Thoracic aorta (tissue), 2 donors: ENCODE data around the gene NR2F6. TPM values are rescaled to one million over a fixed set of nuclear protein-coding genes. Genes with fewer than 3 reads are reported as not detected.

Experiments used
- ATAC-seq: fragments of 150-250 bp; one replicate; pipeline ENCODE4 v1.8.0; 2017; ENCODE audit warnings: low read depth; ENCODE audit not compliant: insufficient number of reproducible peaks, low FRiP score
- DNase-seq: peaks from one replicate; pipeline ENCODE4 v3.0.0-alpha.2; 2020; ENCODE audit warnings: low spot score
- H3K27ac ChIP-seq, 2 donors: fragments of 200-600 bp; sonication (generic); 1 replicate in 1 of 2; 2 replicates in 1 of 2; pipeline ENCODE4 v1.5.1; 2016; ENCODE audit warnings: mild to moderate bottlenecking in 2 of 2, moderate library complexity in 2 of 2
- H3K27me3 ChIP-seq: fragments of 200-600 bp; sonication (generic); replicated peaks from 2 replicates; pipeline ENCODE4 v1.6.0; 2016; ENCODE audit warnings: mild to moderate bottlenecking; ENCODE audit not compliant: insufficient read depth
- H3K36me3 ChIP-seq: fragments of 200-600 bp; sonication (generic); one replicate; pipeline ENCODE4 v1.5.1; 2016
- H3K4me1 ChIP-seq, 2 donors: fragments of 200-600 bp; sonication (generic); 1 replicate in 1 of 2; 2 replicates in 1 of 2; pipeline versions ENCODE4 v1.5.1 to v1.6.0; 2016; ENCODE audit warnings: low read depth in 2 of 2, mild to moderate bottlenecking in 1 of 2; ENCODE audit not compliant: control insufficient read depth in 1 of 2
- H3K4me3 ChIP-seq: fragments of 200-600 bp; sonication (generic); 2 replicates; pipeline ENCODE4 v1.5.1; 2016; ENCODE audit warnings: mild to moderate bottlenecking
- H3K9me3 ChIP-seq: fragments of 200-600 bp; sonication (generic); 2 replicates; pipeline ENCODE4 v1.5.1; 2016
- CTCF ChIP-seq: fragments of 200-600 bp; sonication (generic); IDR thresholded peaks from one replicate; pipeline ENCODE4 v1.5.1; 2019; ENCODE audit warnings: antibody characterized with exemption
- total RNA-seq, 2 donors: library from RNA; depleted of rRNA; stranded (reverse); fragments of >200 nt; gene quantifications; one replicate each; pipeline versions ENCODE4 v1.1.0 to v1.2.3, GENCODE V29; 2016

The NR2F6 gene
- 10 to 100 TPM; 42.0 to 68.1 TPM for total RNA-seq

DNA sequence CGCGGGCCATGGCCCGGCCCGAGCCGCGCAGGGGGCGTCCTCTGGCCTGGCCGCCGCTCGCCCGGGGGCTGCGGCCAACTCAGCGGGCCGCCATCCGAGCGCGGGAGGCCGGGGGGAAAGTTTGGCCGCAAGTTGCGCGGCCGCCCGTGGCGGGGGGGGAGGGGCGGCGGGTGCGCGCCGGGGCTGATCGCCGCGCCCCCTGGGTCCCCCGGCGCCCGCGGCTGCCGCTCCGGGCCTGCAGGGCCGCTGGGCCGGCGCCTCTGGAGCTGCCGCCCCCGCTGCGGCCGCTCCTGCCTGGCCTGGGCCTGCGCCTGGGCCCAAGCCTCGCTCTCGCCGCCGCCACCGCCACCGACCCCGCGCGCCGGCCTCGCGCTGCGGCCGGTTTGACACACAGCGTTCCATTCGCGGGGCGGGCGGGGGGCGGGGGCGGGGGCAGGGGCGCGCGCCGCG, at the start of gene NR2F6:
NR2F6 (minus strand) TSS at position 385 of the 450 bp plus-strand sequence. CDS start 699 bp downstream, outside the sequence.
- peaks cover 18 to 40% of the 10 kb centered on the region in 2 donors for H3K4me1 ChIP-seq
- ATAC-seq, result no peak
- DNase-seq, result no peak

GRCh38 chr19:17294051-17294891, 48.6 kb upstream of the NR2F6 start:
- no peak for TF ChIP-seq CTCF
- DNase-seq (no peak), ATAC-seq (no peak)
- no peaks in the 10 kb centered on the region for H3K9me3 ChIP-seq
- no peaks in the 10 kb centered on the region for H3K36me3 ChIP-seq
- no peak overlapping the region for H3K27ac ChIP-seq
- no peak overlapping the region for H3K4me3 ChIP-seq
- H3K27me3 ChIP-seq, result no peaks in the 10 kb centered on the region
- peaks cover 0 to 5% of the 10 kb centered on the region in 2 donors for H3K4me1 ChIP-seq

More for the DNA sequence above, at the start of gene NR2F6:
- peaks cover 4% of the 10 kb centered on the region for H3K36me3 ChIP-seq
- no peaks in the 10 kb centered on the region for H3K9me3 ChIP-seq
- peak within 1 kb of the TSS; percentile 75 to 87 for H3K27ac ChIP-seq
- peak within 1 kb of the TSS; percentile 86 for H3K4me3 ChIP-seq
- no peak for TF ChIP-seq CTCF
- H3K27me3 ChIP-seq, result no peaks in the 10 kb centered on the region

DNA sequence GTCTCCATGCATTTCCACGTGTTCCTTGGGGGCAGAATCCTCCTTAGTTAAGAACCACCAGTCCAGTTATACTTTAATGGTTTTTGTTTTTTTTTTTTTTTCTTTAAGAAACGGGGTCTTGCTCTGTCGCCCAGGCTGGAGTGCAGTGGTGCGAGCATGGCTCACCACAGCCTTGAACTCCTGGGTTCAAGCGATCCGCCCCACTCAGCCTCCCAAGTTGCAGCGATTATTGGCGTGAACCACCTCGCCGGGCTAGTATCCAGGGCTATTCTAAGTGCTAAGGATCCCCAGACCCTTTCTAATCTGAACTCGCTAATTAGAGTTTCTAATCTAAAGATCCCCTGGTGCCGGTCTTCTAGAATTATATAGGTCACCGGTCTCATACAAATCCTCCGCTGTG, 47.9 kb upstream of the NR2F6 start:
- Histone ChIP-seq H3K9me3 (no peaks in the 10 kb centered on the region), H3K4me3 (no peak overlapping the region), H3K4me1 (peaks cover 0 to 5% of the 10 kb centered on the region in 2 donors), H3K36me3 (no peaks in the 10 kb centered on the region), H3K27me3 (no peaks in the 10 kb centered on the region), H3K27ac (no peak overlapping the region)
- ATAC-seq, result no peak
- TF ChIP-seq CTCF, result no peak
- DNase-seq, result no peak

- no peak for DNase-seq
- Histone ChIP-seq H3K9me3 (no peaks in the 10 kb centered on the region), H3K36me3 (no peaks in the 10 kb centered on the region), H3K27me3 (no peaks in the 10 kb centered on the region), H3K27ac (peak overlapping the region; percentile 51 to 59), H3K4me3 (peak overlapping the region; percentile 82), H3K4me1 (peaks cover 0 to 5% of the 10 kb centered on the region in 2 donors)
- peak; percentile 56 for TF ChIP-seq CTCF
- peak; percentile 72 for ATAC-seq
Observed at GRCh38 chr19:17292301-17293074, 46.8 kb upstream of the NR2F6 start.

DNA sequence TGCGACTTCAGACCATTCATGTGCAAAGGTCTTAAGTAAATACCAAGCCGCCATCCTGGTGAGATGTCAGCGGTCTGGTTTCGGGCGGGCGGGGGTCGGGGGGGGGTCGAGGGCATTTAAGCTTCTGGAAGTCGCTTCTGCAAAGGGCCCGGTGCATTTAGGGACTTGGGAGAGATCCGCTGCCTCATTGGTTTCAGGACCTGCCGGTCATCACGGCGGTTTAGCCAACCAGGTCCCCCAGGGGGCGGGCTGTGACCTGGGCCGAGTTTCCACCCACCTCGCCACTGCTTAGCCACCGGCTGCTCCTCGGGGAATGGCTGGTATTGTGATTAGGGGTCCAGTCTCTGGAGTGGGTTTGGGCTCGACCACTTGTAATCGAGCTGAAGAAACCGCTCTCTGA, 43.8 kb upstream of the NR2F6 start:
- Histone ChIP-seq H3K9me3 (no peaks in the 10 kb centered on the region), H3K4me1 (peaks cover 0 to 5% of the 10 kb centered on the region in 2 donors), H3K36me3 (no peaks in the 10 kb centered on the region), H3K4me3 (no peak overlapping the region), H3K27me3 (no peaks in the 10 kb centered on the region), H3K27ac (no peak overlapping the region)
- no peak for ATAC-seq
- no peak for TF ChIP-seq CTCF
- DNase-seq, result no peak
